GM21529 (cell line): Measurements from ENCODE around the gene ARL4D.
"Not testable (repeated sequence)": the region's sequence is repeated elsewhere in the genome, so short reads cannot be mapped to it uniquely, and the experiment has no call there.

ENCODE experiments used
- ATAC-seq: cut with Tn5 transposase; IDR thresholded peaks from one replicate; pipeline ENCODE4 v1.9.1; 2021; ENCODE audit not compliant: unreplicated experiment

ARL4D gene, protein sequence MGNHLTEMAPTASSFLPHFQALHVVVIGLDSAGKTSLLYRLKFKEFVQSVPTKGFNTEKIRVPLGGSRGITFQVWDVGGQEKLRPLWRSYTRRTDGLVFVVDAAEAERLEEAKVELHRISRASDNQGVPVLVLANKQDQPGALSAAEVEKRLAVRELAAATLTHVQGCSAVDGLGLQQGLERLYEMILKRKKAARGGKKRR

DNA sequence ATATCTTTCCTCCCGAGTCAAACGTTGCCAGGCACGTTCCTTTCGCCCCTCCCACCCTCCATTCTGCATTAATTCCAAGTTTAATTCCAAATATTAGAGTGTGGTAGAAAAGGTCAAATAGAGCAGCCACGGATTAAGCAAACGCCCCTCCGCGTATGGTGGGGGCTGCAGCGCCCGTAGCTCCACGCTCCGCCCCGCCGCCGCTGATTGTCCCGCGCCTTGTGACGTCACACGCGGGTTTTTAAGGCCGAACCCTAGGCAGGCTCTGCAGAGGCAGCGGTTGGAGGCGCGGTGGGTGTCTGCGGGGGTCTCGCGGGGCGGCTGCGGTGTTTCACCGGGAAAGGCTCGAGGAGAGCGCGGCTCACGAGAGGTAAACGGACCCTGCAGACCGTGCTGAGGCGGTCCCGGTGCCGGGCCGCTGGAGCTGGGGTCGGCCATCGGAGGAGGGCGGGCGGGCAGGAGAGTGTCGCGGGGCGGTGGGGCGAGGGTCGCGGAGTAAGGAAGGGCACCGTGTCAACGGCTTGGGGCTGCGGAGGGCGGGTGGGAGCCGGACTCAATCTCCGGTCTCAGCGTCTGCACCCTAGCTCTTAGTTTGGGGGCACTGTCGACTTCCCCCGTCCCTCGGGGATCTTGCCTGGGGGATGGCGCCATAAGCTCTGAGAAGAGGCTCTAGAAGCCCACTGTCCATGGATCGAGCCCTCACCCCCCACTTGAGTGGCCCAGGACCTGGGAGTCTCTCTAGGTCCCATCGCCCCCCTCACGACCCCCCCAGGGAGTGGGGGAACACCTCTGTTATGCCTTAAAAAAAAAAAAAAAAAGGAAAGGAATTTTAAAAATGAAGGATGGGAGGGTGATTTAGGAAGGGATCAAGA lies at the start of gene ARL4D:
Gene ARL4D, plus strand, starts transcription at position 270 of the 872 bp plus-strand sequence. CDS start 740 bp downstream, outside the sequence.
- ATAC-seq = peak; percentile 55

DNA sequence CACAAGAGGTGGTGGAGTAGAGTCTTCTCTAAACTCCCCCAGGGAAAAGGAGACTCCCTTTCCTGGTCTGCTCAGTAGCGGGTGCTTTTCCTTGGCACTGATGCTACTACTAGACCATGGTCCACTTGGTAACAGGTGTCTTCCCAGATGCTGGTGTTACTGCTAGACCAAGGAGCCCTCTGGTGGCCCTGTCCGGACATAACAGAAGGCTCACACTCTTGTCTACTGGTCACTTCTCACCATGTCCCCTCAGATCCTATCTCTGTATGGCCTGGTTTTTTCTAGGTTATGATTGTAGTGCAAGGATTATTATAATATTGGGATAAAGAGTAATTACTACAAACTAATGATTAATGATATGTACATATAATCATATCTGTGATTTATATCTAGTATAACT lies 49.7 kb upstream of the ARL4D start:
- ATAC-seq = no peak

DNA sequence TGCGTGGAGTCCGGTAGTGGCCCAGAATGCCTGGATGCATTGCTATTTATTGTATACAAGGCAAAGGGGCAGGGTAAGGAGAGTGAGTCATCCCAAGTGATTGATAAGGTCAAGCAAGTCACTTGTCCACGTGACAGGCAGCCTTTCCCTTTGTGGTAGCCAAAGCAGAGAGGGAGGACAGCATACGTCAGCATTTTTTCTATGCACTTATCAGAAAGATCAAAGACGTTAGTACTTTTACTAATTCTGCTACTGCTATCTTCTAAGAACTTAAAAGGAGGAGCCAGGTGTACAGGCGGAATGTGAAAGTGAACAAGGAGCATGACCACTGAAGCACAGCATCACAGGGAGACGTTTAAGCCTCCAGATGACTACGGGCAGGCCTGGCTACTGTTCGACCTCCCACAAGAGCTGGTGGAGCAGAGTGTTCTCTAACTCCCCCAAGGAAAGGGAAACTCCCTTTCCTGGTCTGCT lies 47.9 kb upstream of the ARL4D start:
- no peak for ATAC-seq

DNA sequence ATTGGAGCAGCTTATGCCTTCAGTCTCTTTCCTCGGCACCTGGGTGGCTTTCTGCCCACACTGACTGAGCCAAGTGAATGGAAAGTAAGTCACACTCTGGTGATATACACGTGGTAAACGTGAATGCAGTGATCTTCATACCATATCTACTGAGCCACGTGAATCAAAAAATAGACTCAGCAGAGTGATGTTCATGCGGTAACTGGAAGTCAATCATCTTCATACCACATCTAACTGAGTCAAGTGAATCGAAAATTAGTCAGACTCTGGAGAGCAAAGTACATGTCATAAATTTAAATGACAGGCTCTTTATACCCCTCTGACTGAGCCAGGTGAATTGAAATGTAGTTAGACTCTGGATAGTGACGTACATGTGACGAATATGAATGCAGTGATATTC lies 47.1 kb upstream of the ARL4D start:
- no peak for ATAC-seq

DNA sequence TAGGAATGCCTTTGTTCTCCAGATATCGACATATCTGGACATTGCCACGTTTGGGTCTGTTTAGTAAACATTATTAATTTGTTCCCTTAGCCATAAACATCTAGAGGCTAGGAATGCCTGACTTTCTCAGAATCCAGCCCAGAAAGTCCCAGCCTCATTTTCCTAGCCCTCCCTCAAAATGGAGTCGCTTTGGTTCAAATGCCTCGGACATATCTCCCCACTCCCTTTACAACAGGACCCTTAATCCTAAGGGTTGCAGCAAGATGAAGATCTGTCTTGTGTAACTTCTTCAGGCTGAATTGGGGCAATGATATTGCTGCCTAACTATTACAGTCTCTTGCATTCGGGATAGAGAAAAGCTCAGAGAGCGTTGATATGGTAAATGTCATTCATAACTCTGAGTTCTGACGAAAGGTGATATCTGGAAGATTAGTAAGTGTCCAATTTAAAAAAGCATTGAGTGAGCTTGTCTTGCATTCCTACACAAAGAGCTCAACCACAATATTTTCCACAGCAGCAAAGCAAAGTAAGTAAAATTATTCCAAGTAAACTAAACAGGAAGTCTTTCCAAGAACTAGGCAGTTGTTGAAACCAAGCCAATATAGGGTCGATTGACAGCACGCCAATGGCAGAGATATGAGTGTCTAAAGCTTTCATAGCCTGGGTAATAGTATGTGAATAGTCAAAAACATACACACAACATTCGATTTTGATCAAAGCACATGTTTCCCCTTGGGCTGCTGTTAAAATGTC lies 46.0 kb upstream of the ARL4D start:
- ATAC-seq = no peak

DNA sequence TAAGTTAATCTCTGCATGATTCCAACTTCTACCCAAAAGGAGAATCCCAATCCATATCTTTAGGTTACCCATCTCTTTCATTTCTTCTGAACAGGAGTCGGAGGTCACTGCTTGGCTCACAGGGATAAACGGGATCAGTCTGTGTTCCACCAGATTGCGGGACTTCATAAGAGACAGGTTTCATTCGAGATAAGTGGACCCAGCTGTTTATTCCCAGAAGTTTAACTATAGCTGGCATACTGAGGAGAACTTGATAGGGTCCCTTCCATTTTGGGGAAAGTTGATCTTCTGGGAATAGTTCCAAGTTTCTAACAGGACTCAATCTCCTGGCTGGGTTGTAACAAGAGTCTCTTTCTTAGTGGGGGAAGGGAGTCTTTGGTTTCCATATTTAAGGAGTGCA lies 45.4 kb upstream of the ARL4D start:
- ATAC-seq = no peak

DNA sequence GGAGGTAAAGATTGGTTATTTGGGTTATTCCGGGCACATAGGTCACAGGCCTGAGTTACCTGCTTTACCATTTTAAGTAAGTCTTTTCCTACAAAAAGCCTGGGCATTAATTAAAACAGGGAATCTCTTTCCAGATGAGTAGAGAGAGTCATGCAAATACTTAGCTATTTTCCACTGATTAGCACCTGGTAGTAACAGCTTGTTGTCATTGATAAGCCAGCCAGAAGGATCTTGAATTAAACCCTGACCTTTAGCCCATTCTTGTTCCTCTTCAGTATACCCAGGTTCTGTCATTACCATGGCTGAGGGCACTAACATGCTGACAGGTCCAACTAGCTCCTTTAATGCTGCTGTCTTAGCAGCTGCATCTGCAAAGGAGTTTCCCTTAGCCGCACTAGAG lies 44.4 kb upstream of the ARL4D start:
- no peak for ATAC-seq

DNA sequence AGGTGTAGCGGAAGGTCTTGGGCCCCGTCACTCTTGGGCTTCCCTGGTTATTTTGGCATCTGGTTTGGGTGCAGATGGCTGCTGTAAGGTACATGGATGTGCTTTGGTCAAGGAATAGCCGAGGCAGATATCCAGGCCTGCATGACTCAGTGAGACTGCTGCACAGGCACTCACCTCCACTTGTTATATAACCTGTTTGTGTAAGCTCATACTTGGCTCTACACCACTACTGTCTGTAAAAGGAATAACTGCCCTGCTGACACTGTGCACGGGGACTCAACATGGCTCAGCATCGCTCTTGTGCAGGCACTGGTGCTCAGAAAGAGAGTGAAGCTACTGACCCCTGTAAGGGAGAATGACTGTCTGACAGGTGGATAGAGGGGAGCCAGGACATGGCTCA lies 42.3 kb upstream of the ARL4D start:
- ATAC-seq = no peak

DNA sequence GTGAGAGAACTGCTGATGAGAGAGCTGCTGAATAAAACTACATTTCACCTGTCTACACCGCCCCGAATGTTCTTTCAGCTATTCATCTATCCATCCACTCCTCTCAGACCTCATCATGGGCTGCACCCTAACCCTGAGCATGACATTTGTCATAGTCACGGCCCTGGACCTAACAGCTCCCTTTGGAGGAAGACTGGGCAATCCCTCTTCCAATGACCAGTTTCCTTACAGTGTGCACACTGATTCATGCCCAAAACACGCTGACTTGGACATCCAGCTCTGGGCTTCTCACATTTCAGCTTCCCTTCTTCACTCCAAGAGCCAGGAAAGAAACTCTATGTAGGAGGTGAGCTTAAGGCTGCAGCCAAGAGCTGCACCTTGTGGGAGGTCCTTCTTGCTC lies 41.8 kb upstream of the ARL4D start:
- ATAC-seq = no peak

DNA sequence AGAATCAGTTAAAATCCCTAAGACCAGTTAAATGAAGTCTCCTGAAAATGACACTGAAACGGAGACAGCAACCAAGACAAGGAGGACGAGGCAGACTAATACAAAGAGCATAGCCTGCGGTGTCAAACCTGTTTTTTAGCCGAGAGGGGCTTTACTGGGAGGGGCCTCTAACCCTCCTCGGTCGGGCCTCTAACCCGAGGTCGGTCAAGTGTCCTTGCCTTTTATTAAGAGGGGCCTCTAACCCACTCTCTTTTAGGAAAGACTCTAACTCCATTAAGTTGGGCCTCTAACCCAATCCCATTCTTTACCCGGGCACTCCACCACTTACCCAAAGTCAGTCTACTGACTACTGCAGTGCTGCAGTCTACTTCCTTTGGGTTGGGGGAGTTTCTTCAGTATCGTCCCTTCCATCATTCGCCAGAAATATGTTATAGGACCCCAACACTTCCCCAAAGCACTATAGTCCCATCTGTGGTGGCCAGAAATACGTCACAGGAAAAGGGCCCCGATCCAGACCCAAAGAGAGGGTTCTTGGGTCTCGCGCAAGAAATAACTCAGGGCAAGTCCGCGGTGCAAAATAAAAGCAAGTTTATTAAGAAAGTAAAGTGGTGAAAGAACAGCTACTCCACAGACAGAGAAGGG lies 39.2 kb upstream of the ARL4D start:
- ATAC-seq = no peak

DNA sequence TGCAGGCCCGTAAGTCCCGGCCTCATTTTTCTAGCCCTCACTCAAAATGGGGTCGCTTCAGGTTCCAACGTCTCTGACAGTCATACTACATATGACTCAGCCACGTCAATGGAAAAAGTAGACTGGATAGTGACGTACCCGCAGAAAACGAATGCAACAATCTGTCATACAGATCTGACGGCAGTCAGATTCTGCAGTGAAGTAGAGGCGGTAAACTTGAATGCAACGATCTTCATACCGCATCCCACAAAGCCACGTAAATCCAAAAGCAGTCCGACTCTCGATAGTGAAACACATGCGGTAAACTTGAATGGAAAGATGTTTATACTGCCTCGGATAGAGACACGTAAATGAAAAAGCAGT lies 38.4 kb upstream of the ARL4D start:
- ATAC-seq = peak; percentile 21

DNA sequence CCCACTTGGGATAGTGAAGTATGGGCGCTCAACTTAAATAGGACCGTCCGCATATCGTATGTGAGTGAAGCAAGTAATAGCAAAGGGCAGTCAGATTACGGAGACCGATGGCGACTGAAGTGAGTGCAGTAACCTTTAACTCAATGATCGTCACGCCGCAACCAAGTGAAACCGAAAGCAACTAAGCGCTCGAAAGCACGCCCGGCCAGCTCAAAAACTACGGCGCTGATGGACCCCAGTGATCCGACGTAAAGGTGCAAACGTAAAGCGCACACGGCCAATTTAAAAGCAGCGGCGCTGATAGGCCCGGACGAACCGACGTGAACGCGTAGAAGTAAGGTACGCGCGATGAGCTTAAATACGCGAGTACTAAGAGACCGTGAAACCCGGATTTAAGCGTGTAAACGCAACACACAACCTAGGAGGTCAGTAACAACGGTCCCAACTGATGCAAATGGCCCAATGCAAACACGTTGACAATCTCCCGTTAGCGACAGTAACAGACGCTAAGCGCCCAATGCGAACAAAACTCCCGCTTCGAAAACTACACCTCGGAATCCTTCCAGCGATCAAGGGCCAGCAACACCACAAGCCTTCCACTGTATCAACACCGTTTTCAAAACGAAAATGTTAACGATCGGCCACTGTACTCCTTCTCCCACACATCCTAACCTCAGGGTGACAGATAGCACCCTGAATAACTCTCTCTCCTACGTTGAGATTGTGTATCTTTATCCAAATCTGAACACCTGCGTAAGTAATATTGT lies 37.9 kb upstream of the ARL4D start:
- peak; percentile 77 for ATAC-seq

DNA sequence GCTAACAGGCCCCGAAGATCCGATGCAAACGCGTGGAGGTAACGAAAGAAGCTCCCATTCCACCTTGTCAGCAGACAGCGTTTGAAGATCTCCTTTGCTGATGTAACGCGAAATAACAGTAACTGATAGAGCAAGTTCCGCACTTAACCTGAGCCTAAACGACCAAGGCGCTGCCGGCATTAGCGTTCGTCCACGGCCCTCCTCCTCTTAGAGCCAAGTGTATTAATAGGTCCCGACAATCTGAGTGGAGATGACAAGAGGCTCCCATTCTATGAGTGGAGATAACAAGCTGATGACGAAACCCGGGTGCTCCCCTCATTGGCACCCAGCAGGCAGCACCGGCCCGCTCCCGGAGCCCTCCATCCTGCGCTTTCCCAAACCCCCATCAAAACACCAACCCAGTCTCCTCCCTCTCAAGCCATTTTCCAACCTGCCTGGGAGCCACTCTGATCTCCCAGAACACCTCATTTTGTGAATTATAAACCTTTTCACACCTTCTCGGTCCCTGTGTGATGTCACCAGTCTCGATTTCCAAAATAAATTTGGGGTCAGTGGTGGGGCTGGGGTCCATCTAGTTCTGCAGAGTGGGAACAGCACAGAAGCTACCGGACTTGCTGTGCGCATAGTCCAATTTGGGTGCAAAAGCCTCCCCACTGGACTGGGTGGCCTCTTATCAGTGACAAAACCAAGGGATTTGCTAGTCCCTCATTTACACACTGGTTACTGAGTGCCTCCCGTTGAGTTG lies 35.4 kb upstream of the ARL4D start:
- ATAC-seq = no peak

DNA sequence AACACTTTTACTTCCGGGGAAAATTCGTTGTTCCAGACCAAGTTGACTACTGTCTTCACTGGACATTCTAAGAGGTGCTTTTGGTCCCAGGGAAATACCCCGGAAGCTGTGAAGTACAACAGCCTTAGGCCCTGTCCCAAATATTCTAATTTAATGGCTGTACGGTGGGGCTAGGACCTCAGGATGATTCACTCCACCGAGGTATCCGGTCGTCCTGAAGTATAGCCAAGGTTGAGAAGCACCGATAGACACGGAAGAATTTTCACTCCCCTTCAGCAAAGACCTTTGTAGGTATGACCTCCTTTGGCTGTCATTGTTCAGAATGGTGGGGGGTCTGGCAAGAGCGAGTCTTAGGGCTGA lies 34.9 kb upstream of the ARL4D start:
- ATAC-seq = no peak

DNA sequence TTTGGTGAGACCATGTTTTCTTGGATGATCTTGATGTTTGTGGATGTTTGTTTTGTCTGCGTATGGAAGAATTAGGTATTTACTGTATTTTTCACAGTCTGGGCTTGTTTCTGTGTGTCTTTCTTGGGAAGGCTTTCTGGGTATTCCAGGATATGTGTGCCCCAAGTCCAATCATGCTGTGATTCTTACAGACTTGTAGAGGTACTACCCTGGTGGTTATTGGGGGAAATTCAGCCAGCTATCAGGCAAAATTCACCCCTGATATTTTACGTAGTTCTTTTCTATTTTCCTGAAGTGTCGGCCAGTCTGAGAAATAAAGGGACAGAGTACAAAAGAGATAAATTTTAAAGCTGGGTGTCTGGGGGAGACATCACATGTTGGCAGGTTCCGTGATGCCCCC lies 33.4 kb upstream of the ARL4D start:
- no peak for ATAC-seq

DNA sequence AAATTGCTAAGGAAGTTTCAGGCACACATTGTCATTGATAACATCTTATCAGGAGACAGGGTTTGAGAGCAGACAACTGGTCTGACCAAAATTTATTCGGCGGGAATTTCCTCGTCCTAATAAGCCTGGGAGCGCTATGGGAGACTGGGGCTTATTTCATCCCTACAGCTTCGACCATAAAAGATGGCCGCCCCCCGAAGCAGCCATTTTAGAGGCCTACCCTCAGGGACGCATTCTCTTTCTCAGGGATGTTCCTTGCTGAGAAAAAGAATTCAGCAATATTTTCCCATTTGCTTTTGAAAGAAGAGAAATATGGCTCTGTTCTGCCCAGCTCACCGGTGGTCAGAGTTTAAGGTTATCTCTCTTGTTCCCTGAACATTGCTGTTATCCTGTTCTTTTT lies 32.9 kb upstream of the ARL4D start:
- not testable (repeated sequence) for ATAC-seq

DNA sequence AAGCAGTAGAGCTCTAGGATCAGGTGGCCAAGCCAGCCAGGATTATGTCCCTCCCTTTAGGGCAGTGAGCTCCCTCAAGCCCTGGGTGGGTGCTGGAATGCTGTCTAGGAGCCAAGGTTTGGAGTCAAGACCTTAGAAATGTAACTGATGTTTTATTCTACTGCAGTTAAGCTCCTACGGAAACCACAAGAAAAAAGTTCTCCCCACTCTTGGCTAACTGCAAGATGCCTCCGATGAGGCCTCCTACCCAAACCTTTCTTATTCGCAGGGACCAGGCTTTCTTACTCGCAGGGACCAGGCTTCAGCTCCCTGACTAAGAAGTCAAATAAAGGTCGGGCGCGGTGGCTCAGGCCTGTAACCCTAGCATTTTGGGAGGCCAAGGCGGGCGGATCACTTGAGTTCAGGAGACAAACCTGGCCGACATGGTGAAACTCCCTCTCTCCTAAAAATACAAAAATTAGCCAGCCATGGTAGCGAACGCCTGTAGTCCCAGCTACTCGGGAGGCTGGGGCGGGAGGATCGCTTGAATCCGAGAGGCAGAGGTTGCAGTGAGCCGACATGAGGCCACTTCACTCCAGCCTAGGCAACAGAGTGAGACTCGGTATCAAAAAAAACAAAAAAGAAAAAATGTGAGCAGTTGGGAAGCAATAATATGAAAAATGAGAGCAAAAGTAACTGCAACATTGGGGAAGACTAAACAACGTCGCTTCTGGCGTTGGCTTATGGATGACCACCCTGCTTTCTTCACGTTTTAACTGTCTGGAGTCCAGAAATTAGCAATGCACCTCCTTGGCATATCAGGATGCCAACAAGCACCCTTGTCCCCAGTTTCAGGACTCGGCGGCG lies 31.7 kb upstream of the ARL4D start:
- no peak for ATAC-seq

DNA sequence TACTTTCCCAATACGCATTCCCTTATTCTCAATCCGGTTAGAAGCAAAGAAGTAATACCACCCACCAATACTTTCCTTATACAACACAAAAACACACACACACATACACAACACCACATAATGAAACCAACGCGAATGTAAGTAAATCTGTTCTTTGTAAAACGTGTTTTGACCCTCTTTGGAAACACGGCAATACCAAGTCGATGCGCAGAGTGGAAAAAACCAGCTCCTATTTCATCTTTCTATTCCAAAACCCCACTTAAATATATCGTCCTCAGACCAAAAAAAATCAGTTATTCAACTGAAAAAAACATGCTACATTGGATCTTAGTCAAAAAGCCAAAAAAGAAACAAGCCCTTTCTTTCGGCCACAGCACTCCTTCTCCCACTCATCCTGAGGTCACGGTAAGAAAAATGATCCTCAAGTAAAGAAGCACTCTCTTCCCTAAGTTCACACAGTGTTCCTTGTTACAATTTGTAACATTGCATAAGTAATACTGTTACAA lies 31.0 kb upstream of the ARL4D start:
- peak; percentile 27 for ATAC-seq
